Loucy (cell line): ENCODE data around the gene HSPBP1.

ENCODE experiments used
- EZH2phosphoT487 ChIP-seq: fragments of 200-600 bp; IDR thresholded peaks from 2 replicates; pipeline ENCODE4 v1.6.1; 2018; ENCODE audit warnings: antibody characterized with exemption, mild to moderate bottlenecking, moderate library complexity, borderline replicate concordance
- TF ChIP-seq, protein P1 (sequence below): fragments of 200-600 bp; sonication (generic); conservative IDR thresholded peaks from 2 replicates; pipeline ENCODE4 v1.5.1; 2014; ENCODE audit warnings: mild to moderate bottlenecking, antibody characterized with exemption, low read length

DNA sequence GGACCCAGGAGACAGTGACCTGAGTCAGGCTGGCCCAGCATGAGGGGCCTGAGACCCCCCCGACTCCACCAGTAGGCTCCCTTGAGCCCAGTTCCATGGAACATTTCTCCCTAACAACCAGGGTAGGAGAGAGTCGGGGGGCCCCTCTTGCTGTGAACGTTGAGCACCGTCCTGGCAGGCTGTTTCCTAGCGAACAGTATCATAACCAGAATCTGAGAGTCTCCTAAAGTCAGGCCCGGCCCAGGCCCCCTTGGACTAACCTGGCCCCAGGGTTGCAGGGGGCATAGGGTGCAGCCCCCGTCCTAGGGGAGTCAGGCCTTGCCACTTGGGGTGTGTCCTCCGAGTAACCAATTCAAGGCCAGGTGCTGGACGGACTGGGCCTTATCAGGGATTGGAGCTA, 31.5 kb upstream of the HSPBP1 start:
- TF ChIP-seq, protein P1, sequence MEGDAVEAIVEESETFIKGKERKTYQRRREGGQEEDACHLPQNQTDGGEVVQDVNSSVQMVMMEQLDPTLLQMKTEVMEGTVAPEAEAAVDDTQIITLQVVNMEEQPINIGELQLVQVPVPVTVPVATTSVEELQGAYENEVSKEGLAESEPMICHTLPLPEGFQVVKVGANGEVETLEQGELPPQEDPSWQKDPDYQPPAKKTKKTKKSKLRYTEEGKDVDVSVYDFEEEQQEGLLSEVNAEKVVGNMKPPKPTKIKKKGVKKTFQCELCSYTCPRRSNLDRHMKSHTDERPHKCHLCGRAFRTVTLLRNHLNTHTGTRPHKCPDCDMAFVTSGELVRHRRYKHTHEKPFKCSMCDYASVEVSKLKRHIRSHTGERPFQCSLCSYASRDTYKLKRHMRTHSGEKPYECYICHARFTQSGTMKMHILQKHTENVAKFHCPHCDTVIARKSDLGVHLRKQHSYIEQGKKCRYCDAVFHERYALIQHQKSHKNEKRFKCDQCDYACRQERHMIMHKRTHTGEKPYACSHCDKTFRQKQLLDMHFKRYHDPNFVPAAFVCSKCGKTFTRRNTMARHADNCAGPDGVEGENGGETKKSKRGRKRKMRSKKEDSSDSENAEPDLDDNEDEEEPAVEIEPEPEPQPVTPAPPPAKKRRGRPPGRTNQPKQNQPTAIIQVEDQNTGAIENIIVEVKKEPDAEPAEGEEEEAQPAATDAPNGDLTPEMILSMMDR, result no peak
- TF ChIP-seq EZH2phosphoT487, result no peak
